Measurements from ENCODE around the gene RHOT2.

Gene RHOT2

GRCh38 chr16:720990-721764 lies 53.2 kb downstream of the RHOT2 start, which contains the start of gene ANTKMT:
Gene ANTKMT, plus strand, starts transcription at chr16:721146. Its CDS starts 129 bp downstream, at chr16:721275.
- H3K9me3 ChIP-seq (ENCODE audit: control insufficient read depth in 2 of 2, low read length in 2 of 2), result no peaks in the 10 kb centered on the region
- H3K4me1 ChIP-seq (ENCODE audit: control insufficient read depth, insufficient read depth, low read length), result peaks cover 50% of the 10 kb centered on the region
- H3K27me3 ChIP-seq (ENCODE audit: control insufficient read depth in 1 of 2, insufficient read depth in 2 of 2, low read length in 2 of 2), result peaks cover 8 to 20% of the 10 kb centered on the region in 2 donors
- H3K4me3 ChIP-seq (ENCODE audit: low read length in 2 of 2), result peak within 1 kb of the TSS; percentile 75 to 84
- peak within 1 kb of the TSS; percentile 72 to 73 for H3K9ac ChIP-seq (ENCODE audit: low read length in 2 of 2)
- no peaks in the 10 kb centered on the region for H3K36me3 ChIP-seq (ENCODE audit: control insufficient read depth in 2 of 2, insufficient read depth in 2 of 2, low read length in 2 of 2)
- peak within 1 kb of the TSS; percentile 82 for H3K27ac ChIP-seq (ENCODE audit: low read length)

GRCh38 chr16:721765-722540 lies 54.0 kb downstream of the RHOT2 start:
- Histone ChIP-seq H3K4me3 (ENCODE audit: low read length in 2 of 2) (peak overlapping the region; percentile 75 to 84), H3K9me3 (ENCODE audit: control insufficient read depth in 2 of 2, low read length in 2 of 2) (no peaks in the 10 kb centered on the region), H3K27me3 (ENCODE audit: control insufficient read depth in 1 of 2, insufficient read depth in 2 of 2, low read length in 2 of 2) (peaks cover 13 to 18% of the 10 kb centered on the region in 2 donors), H3K36me3 (ENCODE audit: control insufficient read depth in 2 of 2, insufficient read depth in 2 of 2, low read length in 2 of 2) (no peaks in the 10 kb centered on the region), H3K9ac (ENCODE audit: low read length in 2 of 2) (no peak overlapping the region), H3K27ac (ENCODE audit: low read length) (no peak overlapping the region), H3K4me1 (ENCODE audit: control insufficient read depth, insufficient read depth, low read length) (peaks cover 48% of the 10 kb centered on the region)

GRCh38 chr16:722835-723633 lies 55.1 kb downstream of the RHOT2 start:
- H3K36me3 ChIP-seq (ENCODE audit: control insufficient read depth in 2 of 2, insufficient read depth in 2 of 2, low read length in 2 of 2), result no peaks in the 10 kb centered on the region
- no peaks in the 10 kb centered on the region for H3K9me3 ChIP-seq (ENCODE audit: control insufficient read depth in 2 of 2, low read length in 2 of 2)

GRCh38 chr16:723695-724094 lies 55.8 kb downstream of the RHOT2 start:
- Histone ChIP-seq H3K9ac (ENCODE audit: low read length in 2 of 2) (no peak overlapping the region), H3K4me1 (ENCODE audit: control insufficient read depth, insufficient read depth, low read length) (peaks cover 55% of the 10 kb centered on the region), H3K27me3 (ENCODE audit: control insufficient read depth in 1 of 2, insufficient read depth in 2 of 2, low read length in 2 of 2) (peaks cover 22 to 26% of the 10 kb centered on the region in 2 donors), H3K36me3 (ENCODE audit: control insufficient read depth in 2 of 2, insufficient read depth in 2 of 2, low read length in 2 of 2) (no peaks in the 10 kb centered on the region), H3K9me3 (ENCODE audit: control insufficient read depth in 2 of 2, low read length in 2 of 2) (no peaks in the 10 kb centered on the region), H3K27ac (ENCODE audit: low read length) (no peak overlapping the region), H3K4me3 (ENCODE audit: low read length in 2 of 2) (no peak overlapping the region)

More at GRCh38 chr16:722835-723633, 55.1 kb downstream of the RHOT2 start:
- no peak overlapping the region for H3K4me3 ChIP-seq (ENCODE audit: low read length in 2 of 2)
- peaks cover 51% of the 10 kb centered on the region for H3K4me1 ChIP-seq (ENCODE audit: control insufficient read depth, insufficient read depth, low read length)
- H3K9ac ChIP-seq (ENCODE audit: low read length in 2 of 2), result no peak overlapping the region
- H3K27ac ChIP-seq (ENCODE audit: low read length), result no peak overlapping the region
- peaks cover 20 to 26% of the 10 kb centered on the region in 2 donors for H3K27me3 ChIP-seq (ENCODE audit: control insufficient read depth in 1 of 2, insufficient read depth in 2 of 2, low read length in 2 of 2)
